ENCODE results near the gene IL1RL2. TPM values are rescaled to one million over a fixed set of nuclear protein-coding genes. Genes with fewer than 3 reads are reported as not detected.

IL1RL2 gene
- total and polyA plus RNA-seq, 2 of the 8 experiments (the other 6 are each of a cell fraction or from before 2014, with no cell fraction given): not detected

DNA sequence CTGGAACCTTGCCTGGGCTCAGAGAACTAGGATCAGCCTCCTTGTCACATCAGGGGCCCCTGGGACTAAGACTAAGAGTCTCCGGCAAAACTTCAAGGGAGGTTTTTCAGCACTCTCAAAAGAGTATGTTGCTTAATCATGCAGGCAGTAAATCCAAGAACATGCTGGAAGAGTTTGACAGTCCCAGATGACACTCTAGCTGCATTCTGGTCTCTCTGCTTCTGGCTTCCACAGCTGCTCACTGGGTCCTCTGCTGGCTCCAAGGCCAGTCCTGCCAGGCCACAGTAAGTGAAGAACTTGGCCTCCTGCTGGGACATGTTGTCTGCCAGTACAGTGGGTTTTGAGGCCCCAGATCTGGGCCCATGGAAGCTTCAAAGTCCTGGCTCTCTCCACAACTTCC is 79.4 kb downstream of the IL1RL2 start:
- 88% methylated on average over 1 of the region's 1 CpG; no CpG with 5 or more reads in 1 of the 2 experiments for WGBS, 2 experiments (ENCODE audit: extremely low coverage in 1 of 2, insufficient coverage in 1 of 2, insufficient read length in 1 of 2, insufficient replicate concordance in 2 of 2, low coverage in 1 of 2, low lambda C conversion rate in 2 of 2, missing lambda C conversion rate in 1 of 2)
- Histone ChIP-seq H3K79me2 (ENCODE audit: control insufficient read depth in 1 of 2, insufficient read depth in 2 of 2, low read length in 2 of 2) (no peaks in the 10 kb centered on the region), H3K4me3 (ENCODE audit: extremely low read depth in 1 of 4, insufficient read depth in 2 of 4, low read depth in 3 of 4, low read length in 4 of 4) (no peak overlapping the region)

More for the DNA sequence above, 79.4 kb downstream of the IL1RL2 start:
- Histone ChIP-seq H3K9ac (replicated peaks in 1 of 4; ENCODE audit: extremely low read depth in 1 of 4, low read depth in 3 of 4, low read length in 3 of 4) (no peak overlapping the region), H3K14ac (ENCODE audit: insufficient read length) (no peak overlapping the region), H3K9me3 (ENCODE audit: insufficient read depth in 2 of 2, low read depth in 1 of 2, low read length in 1 of 2) (no peaks in the 10 kb centered on the region), H3K27ac (ENCODE audit: low read depth, low read length) (no peak overlapping the region), H4K91ac (replicated peaks; ENCODE audit: insufficient read length, low read length) (no peak overlapping the region), H4K8ac (ENCODE audit: extremely low read depth, insufficient read depth, low read length) (no peak overlapping the region), H3K4ac (replicated peaks; ENCODE audit: insufficient read length, low read depth, low read length) (no peak overlapping the region), H3K79me1 (ENCODE audit: low read depth, low read length) (no peaks in the 10 kb centered on the region), H3K23me2 (ENCODE audit: low read depth, low read length) (peaks cover 3% of the 10 kb centered on the region; the same call in 1 of the 2 replicates), H3K56ac (replicated peaks; ENCODE audit: insufficient read length, low read depth, low read length) (no peak overlapping the region), H2BK12ac (ENCODE audit: low read depth, low read length) (no peak overlapping the region), H2BK5ac (ENCODE audit: low read depth, low read length) (no peak overlapping the region), H4K5ac (ENCODE audit: insufficient read length, low read depth, low read length) (no peak overlapping the region), H3K4me1 (replicated peaks in 1 of 4; ENCODE audit: control insufficient read depth in 3 of 4, insufficient read depth in 4 of 4, low read length in 3 of 4) (no peaks in the 10 kb centered on the region; a peak in 1 of 7 replicates), H2BK15ac (ENCODE audit: low read length) (no peak overlapping the region), H3K36me3 (ENCODE audit: control insufficient read depth in 2 of 4, insufficient read depth in 4 of 4, low read length in 3 of 4) (no peaks in the 10 kb centered on the region), H2BK20ac (ENCODE audit: low read length) (no peak overlapping the region), H3K4me2 (ENCODE audit: insufficient read depth in 1 of 2, low read depth in 2 of 2, low read length in 2 of 2) (no peak overlapping the region), H2AK5ac (ENCODE audit: low read depth, low read length) (no peak overlapping the region), H2BK120ac (replicated peaks; ENCODE audit: low read depth, low read length) (no peak overlapping the region), H3K23ac (ENCODE audit: insufficient read length) (no peak overlapping the region), H3K27me3 (replicated peaks in 1 of 4; ENCODE audit: control insufficient read depth in 3 of 4, extremely low read depth in 1 of 4, insufficient read depth in 3 of 4, low read length in 3 of 4) (no peaks in the 10 kb centered on the region), H3K18ac (ENCODE audit: extremely low read depth, low read length) (no peak overlapping the region), H4K20me1 (replicated peaks in 1 of 2; ENCODE audit: control insufficient read depth in 1 of 2, insufficient read depth in 2 of 2, low read length in 2 of 2) (no peaks in the 10 kb centered on the region), H2AFZ (ENCODE audit: low read length) (no peak overlapping the region)
- FAIRE-seq (no peak), DNase-seq (ENCODE audit: low read depth in 1 of 2, low spot score in 2 of 2) (no peak)
- ChIA-PET CTCF (ENCODE audit: partially characterized antibody) (interaction anchor here (1.1 to 1.6 kb wide), 2 partner anchors 15 to 21 kb away, joined by 3 to 9 read pairs; no protein-coding TSS in a partner anchor), POLR2A (ENCODE audit: partially characterized antibody) (no interaction called here)
- TF ChIP-seq CHD2 (IDR thresholded peaks at IDR 0.05; ENCODE audit: low read length): no peak
- TF ChIP-seq BRCA1 (IDR thresholded peaks at IDR 0.05; ENCODE audit: low read depth, low read length): no peak
- no peak for TF ChIP-seq SIN3A (conservative IDR thresholded peaks at IDR 0.05 in 1 of 2, IDR thresholded peaks at IDR 0.05 in 1 of 2; ENCODE audit: low read depth in 1 of 2, low read length in 2 of 2)
- TF ChIP-seq JUN (IDR thresholded peaks at IDR 0.05; ENCODE audit: low read depth, low read length): no peak
- TF ChIP-seq SUZ12 (IDR thresholded peaks at IDR 0.05; ENCODE audit: low read length): no peak
- TF ChIP-seq SP2 (IDR thresholded peaks at IDR 0.05; ENCODE audit: low read length): no peak
